Renal cortex interstitium (tissue), 11 donors: ENCODE data around the gene BCAS3. TPM values are rescaled to one million over a fixed set of nuclear protein-coding genes. Genes with fewer than 3 reads are reported as not detected.
"Not testable (repeated sequence)": the region's sequence is repeated elsewhere in the genome, so short reads cannot be mapped to it uniquely, and the experiment has no call there.

Source experiments
- DNase-seq, 11 donors: peaks; one replicate each; pipeline ENCODE4 v3.0.0-alpha.2; 2013; ENCODE audit warnings: low read depth in 9 of 11, low spot score in 4 of 11; ENCODE audit errors: extremely low read depth in 1 of 11
- polyA plus RNA-seq, 3 donors: library from polyadenylated mRNA; unstranded; fragments of 120-200 nt; gene quantifications; one replicate each; pipeline ENCODE4 v1.2.1, GENCODE V29; 2013; ENCODE audit not compliant: insufficient read length in 3 of 3

The BCAS3 gene
- polyA plus RNA-seq, 3 donors = 27.0 to 30.9 (median 28.9) TPM

DNA sequence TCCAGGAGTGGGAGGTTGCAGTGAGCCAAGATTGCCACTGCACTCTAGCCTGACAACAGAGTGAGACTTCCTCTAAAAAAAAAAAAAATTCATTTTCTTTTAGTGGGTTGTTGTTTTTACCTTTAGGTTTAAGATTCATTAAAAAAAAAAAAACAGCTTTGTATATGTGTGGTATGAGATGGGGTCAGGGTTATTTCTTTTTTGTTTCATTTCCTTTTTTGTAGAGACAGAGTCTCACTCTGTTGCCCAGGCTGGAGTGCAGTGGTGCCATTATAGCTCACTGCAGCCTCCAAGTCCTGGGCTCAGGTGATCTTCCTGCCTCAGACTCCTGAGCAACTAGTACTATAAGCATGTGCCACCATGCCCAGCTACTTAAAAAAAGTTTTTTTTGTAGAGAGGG, 47.0 kb downstream of the BCAS3 start:
- no peak for DNase-seq

DNA sequence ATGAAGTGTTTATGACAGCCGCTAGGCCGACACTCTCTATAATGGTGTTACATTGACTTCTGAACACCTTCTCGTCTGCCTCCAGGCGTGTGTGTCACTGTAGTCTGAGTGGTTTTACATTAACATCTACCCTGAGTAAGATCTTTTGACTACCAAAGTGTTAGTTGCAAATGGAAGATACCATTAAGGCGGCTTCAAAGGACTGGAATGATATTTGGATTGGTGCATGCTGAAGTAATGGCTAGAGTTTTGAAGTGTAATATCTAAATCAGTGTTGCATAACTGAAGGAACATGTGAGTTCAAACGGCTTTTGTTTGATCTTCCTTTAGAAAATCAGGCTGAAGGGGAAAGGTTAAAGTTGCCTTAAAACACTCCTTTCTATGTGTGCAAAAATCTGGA, 52.2 kb downstream of the BCAS3 start:
- DNase-seq = no peak

DNA sequence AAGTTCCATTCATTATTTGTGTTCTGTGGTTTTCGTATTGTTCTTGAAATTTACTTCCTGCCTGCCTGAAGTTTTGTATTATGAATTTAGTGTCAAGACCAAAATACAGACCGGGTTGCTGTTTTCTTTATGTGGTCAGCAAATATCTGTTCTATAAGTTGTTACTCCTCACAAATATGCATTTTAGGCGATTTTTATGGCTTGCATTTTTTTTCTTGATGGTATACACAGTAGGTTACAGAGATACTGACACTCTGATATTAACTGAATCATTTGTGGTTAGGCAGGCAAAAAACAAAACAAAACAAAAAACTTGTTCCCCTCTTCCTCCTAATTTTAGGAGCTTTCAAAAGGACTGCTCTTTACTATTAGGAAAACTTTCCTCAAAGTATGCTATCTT, 52.6 kb downstream of the BCAS3 start:
- no peak for DNase-seq

DNA sequence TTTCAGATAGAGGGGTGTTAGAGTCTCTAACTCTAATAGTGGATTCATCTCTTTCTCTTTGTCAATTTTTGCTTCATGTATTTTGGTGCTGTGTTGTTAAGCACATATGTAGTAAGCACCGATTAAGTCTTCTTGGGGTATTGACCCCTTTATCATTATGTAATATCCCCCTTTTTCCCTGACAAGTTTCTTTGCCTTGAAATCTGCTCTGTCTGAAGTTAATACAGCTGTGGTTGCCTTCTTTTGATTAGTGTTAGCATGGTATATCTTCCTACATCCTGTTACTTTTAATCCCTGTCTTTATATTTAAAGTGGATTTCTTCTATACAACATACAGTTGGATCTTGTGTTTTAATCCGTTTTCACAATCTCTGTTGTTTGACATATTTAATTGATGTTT, 60.6 kb downstream of the BCAS3 start:
- no peak for DNase-seq

DNA sequence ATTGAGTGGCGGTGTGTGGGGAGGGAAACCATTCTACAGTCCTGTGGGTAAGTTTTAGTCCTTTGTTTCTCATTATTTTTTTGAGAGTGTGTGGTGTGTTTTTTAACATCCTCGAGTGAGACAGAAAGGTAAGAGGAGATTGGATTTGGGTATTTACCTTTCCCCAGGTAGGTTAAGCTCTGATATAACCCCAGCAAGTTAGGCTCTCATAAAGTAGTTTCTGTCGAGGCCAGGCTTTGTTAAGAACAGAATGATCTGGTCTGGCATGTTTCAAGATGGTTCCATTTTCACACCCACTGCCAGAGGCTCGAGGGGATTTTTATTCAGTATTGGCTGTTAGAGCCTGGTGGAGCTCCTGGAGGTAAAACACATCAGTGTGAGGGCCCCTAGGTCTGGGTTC, 62.9 kb downstream of the BCAS3 start:
- DNase-seq = no peak

DNA sequence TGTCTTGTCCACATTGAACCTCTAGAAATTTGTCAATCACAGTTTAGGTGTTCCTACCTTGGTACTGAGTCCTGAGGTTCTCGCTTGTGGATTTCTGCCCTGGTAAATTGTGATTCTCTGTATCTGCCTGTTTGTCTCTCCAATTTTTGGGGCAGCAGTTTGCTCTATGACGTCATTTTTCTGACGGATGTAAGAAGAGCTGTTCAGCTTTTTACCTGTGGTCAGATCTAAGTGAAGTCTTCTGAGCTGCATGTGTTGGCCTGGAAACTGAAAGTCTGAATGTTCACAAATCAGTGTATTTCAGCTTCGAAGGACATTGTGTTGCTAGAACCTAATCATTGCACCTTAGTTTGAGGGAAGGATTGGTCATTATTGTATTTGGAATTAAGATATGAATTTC, 63.4 kb downstream of the BCAS3 start:
- no peak for DNase-seq

DNA sequence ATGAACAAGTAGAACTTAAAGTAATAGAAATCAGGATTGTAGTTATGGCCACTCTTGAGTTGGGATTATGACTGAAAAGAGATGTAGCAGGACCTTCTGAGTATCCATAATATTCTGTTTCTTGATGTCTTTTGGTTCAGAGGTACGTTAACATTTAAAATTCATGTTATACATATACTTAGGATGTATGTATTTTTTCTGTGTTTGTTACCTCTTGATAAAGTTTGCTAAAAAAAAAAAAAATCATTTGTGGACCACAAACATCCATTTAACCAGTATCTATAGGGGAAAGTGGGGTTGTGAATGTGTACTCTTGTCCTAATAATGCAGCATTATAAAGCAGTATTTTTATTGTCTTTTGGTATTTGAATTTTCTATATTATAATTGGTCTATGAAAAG, 65.6 kb downstream of the BCAS3 start:
- no peak for DNase-seq

DNA sequence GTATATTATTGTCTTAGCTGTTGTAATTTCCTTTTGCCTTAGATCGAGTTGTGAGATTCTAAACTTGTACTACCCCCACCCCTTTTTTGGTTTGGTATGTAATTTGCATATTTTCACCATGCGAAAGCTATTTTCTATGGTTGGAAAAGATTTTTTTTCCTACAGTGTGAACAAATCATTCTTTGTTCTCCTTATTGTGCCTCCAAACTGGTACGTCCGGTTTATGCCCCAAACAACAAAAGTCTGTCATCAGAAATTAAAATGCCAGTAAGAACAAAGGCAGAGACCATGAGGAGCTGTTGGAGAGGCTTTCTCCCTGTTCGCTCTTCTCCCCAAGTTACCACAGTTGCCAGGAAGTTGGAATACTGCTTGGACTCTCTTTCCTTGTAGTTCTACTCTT, 66.1 kb downstream of the BCAS3 start:
- peak in 8 of 11 donors; percentile 10 to 57 (median 38) for DNase-seq

DNA sequence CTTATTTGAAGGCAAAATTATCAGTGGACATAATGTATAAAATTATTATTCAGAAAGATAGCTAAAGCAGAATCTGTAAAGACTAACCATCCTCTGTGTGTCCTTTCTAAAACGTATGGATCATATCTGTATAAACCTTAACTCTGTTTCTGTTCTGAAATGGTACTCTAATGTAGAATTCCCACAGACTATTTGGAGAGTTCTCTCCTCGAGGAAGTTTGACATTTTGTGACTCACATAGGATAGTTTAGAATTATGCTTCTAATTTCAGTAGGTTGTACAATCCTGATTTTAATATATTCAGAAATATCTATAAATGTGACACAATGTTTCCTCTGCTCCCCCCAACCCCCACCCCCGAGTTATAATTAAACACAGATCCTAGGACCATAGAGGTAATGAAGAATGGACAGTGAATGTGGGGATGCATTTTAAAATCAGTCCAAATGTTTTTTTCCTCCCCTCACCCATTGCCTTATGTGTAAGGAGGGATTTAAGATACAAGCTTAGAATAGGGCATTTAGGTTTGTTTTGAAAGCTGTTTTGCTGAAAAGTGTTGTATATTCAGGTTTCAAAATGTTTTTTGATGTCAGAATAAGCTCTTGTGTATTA, 66.8 kb downstream of the BCAS3 start:
- DNase-seq = no peak

DNA sequence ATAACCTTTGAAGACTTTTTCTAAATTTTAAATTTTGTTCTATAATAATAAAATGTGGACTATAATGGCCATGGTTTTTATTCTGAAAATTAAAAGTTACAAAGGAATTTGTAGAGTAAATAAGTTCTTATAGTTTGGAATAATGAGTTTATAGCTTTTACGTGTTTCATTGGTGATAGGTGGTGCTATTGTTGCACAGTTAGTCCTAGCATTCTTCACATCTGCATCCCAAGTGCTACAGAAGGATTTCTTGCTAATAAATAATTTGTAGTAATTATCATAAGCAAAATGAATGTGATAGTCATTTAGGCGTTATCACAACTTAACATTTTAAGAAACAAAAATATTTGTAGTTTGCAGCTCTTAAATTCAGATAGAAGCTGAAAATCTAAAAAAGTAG, 67.9 kb downstream of the BCAS3 start:
- no peak for DNase-seq

DNA sequence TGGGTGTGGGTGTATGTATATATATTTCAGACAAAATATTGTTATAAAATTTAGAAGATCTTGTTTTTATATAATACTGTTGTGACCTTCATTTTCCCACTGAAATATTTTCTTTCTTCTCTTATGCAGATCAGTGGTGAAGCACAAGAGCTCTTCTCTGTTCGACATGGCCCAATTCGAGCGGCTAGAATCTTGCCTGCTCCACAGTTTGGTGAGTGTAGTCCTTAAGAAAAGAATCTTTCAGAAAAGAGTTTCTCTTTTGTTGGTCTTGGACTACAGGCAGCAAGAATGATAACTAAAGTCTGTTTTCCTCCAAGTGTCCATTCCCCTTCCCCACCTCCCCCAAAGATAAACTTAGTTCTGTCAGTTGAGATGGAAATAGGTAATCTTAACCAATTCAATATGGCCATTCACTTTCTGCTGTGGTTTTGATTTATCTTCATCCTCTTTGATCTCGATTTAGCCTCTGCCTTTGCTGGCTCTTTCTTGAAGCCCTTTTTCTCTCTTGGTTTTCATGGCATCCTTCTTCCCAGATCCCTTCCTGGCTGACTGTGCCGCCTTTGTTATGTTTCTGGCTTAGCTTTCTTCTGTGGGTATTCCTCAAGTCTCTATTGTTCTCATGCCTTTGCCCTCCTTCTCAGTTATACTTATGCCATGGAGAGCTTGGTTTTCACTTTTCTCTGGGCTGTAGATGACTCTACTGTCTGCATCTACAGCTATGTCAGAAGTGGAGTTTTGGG, 69.6 kb downstream of the BCAS3 start:
- DNase-seq = no peak

DNA sequence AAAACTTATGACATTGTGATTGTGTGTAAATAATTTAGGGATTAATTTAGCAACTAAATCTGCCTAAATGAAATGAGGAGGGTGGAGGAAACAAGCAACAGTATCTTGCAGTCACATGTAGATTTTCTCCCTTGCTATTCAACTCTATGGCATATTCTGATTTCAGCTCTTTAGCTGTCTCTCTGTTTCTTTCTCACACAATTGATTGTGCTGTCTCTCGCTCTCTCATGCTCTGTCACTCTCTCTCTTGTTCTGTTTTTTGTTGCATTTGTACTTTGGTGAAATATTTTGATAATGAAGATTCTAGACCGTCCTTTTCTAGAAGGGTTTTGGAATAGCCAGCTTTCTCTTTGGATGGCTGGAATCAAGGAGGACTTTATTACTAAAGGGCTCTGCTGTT, 70.6 kb downstream of the BCAS3 start:
- DNase-seq = no peak

DNA sequence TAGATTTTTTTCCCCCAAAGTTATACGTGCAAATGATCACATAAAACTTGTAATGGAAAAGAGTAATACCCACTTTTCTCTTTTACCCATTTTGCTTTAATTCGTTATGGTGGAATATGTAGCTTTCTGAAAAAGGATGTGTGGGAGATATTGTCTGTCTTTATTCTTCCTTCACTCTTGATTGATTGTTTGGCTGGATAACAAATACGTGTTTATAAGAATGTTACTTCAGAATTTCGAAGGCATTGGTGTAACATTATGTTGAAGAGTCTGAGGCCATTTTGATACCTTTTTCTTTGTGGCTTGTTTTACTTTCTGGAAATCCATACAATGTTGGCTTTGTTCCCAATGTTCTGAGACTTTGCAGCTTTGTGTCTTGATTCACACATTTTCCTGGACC, 71.4 kb downstream of the BCAS3 start:
- DNase-seq = no peak

DNA sequence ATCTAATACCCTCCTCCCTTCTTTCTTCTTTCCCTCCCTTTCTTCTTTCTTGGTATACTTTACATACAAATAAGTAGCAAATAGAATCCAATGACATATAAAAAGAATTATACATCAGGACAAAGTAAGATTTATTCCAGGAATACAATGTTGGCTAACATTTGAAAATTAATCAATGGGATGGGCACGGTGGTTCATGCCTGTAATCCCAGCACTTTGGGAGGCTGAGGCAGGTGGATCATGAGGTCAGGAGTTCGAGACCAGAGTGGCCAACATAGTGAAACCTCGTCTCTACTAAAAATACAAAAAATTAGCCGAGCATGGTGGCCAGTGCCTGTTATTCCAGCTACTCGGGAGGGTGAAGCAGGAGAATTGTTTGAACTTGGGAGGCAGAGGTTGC, 72.1 kb downstream of the BCAS3 start:
- no peak for DNase-seq

DNA sequence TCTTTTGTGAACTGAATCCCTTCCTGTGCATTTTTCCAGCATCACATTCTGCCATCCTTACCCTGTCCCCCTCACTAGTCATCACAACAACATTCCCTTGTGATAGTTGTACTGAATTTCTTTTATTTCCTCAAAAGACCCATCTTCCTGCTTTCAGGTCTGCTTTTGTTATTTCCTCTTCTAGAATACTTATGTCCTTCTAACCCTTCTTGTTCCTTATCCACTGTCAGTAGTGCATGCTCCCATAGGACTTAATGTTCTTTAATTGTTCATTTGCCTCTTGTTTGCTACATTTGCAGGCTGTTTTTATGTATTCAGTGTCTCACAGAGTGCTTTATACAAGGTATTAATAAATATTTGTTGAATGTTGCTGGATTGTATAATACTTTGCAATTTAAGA, 73.0 kb downstream of the BCAS3 start:
- DNase-seq = no peak

DNA sequence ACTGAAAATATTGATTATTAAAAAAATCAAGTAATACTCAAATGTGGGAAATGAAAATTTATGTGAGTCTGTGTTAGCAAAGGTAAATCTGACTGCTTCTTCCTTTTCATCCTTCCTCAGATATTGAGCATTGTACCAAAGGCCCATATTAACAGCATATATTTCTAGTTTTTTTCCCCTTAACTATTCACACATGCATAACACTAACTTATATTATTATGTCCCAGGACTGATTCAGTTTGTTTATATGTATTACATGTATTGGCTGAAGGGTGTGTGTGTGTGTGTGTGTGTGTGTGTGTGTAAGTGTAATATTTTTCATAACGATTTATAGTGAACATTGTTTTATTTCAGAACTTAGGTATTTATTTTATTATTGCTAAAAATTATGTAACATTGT, 74.2 kb downstream of the BCAS3 start:
- DNase-seq = no peak

DNA sequence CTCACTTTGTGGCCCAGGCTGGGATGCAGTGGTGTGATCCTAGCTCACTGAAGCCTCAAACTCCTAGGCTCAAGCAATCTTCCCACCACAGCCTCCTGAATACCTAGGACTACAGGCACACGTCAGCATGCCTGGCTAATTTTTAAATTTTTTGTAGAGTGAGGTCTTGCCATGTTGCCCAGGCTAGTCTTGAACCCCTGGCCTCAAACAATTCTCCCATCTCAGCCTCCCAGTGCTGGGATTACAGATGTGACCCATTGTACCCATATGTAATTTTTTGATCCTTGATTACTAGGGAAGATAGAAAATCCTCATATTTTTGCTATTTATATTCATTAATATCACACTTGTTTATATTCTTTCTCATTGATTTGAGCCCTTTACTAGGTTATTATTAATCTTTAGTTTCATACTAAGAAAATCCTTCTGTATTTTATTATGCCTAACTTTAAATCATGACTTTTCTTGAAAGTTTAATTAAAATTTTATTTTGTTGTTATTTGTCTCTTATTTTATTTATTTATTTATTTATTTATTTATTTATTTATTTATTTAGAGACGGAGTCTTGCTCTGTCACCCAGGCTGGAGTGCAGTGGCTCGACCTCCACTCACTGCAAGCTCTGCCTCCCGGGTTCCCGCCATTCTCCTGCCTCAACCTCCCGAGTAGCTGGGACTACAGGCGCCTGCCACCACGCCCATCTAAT, 75.4 kb downstream of the BCAS3 start:
- no peak for DNase-seq

DNA sequence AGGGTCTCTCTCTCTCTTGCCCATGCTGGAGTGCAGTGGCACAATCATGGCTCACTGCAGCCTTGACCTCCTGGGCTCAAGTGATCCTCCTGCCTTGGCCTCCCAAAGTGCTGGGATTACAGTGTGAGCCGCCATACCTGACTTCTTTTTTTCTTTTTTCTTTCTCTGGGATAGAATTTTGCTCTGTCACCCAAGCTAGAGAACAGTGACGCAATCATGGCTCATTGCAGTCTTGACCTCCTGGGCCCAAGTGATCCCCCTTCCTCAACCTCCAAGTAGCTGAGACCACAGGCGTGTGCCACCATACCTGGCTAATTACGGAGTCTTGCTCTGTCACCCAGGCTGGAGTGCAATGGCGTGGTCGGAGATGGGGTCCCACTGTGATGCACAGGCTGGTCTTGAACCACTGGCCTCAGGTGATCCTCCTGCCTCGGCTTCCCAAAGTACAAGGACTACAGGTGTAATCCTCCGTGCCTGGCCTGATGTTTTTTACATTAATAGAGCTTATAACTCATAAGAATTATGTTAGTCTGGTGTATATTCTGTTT, 76.5 kb downstream of the BCAS3 start:
- DNase-seq = no peak

DNA sequence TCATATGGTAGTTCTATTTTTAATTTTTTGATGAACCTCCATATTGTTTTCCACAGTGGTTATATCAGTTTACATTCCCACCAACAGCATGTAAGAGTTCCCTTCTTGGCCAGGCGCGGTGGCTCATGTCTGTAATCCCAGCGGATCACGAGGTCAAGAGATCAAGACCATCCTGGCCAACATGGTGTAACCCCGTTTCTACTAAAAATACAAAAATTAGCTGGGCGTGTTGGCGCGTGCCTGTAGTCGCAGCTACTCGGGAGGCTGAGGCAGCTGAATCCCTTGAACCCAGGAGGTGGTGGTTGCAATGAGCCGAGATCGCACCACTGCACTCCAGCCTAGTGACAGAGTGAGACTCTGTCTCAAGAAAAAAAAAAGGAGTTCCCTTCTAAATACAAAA, 79.1 kb downstream of the BCAS3 start:
- DNase-seq = not testable (repeated sequence)

DNA sequence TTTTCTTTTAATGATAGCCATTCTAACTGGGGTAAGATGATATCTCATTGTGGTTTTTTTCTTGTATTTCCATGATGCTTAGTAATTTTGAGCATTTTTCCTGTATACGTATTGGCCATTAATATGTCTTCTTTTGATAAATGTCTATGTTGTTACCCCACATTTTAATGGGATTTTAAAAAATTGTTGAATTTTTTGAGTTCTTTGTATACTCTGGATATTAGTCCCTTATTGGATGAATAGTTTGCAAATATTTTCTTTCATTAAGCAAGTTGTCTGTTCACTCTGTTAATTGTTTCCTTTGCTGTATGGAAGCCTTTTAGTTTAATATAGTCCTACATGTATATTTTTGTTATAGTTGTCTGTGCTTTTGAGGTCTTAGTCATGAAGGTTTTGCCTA, 79.8 kb downstream of the BCAS3 start:
- no peak for DNase-seq
